ENCODE measurements around the gene INPP5K. TPM values are rescaled to one million over a fixed set of nuclear protein-coding genes. Genes with fewer than 3 reads are reported as not detected.
A peak's percentile ranks its signal among the peaks of the same experiment; 100 is the strongest.

INPP5K gene
- total RNA-seq, 1 experiment from 2014 or later = 41.9 TPM

DNA sequence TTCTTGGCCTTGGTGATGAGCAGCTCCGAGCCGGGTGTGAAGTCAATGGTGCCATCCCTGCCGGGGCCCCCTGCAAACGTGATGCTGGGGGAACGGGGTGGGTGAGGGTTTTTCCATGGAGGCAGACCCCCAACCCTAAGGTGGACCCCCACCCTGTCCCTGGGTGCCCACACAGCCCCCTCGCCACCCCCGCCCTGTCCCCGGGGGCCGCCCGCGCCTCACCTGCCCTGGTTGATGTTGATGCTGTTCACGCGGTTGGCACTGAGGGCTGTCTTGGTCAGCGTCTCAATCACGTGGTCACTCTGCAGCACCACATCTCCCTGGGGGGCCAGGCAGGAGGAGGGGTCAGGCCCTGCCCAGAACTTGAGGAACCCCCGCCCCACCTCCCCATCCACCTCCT lies 49.2 kb downstream of the INPP5K start:
- intact Hi-C loops (cut with micrococcal nuclease; ENCODE audit: unreplicated experiment) = no loop called here
- no peaks in the 10 kb centered on the region for H3K9me3 ChIP-seq (ENCODE audit: insufficient read depth, low read depth)
- CTCF ChIA-PET = no interaction called here

GRCh38 chr17:1464186-1464585 lies 52.2 kb downstream of the INPP5K start:
- intact Hi-C loops (cut with micrococcal nuclease; ENCODE audit: unreplicated experiment) = no loop called here
- Histone ChIP-seq H3K4me3 (no peak overlapping the region), H3K27ac (no peak overlapping the region), H3F3A (ENCODE audit: insufficient read depth, low read depth) (peaks cover 42% of the 10 kb centered on the region; the same call in 1 of the 2 replicates), H2AFZ (no peak overlapping the region), H3K79me2 (ENCODE audit: low read depth) (no peaks in the 10 kb centered on the region), H3K36me3 (ENCODE audit: low read depth) (peaks cover 12% of the 10 kb centered on the region), H3K9me3 (ENCODE audit: insufficient read depth, low read depth) (no peaks in the 10 kb centered on the region), H3K4me2 (no peak overlapping the region), H3K27me3 (ENCODE audit: insufficient read depth, low read depth) (no peaks in the 10 kb centered on the region), H3K4me1 (replicated peaks; ENCODE audit: insufficient read depth) (peaks cover 13% of the 10 kb centered on the region), H3K9me2 (ENCODE audit: insufficient read depth) (no peaks in the 10 kb centered on the region), H4K20me1 (ENCODE audit: insufficient read depth) (no peaks in the 10 kb centered on the region)
- TF ChIP-seq, protein P1, sequence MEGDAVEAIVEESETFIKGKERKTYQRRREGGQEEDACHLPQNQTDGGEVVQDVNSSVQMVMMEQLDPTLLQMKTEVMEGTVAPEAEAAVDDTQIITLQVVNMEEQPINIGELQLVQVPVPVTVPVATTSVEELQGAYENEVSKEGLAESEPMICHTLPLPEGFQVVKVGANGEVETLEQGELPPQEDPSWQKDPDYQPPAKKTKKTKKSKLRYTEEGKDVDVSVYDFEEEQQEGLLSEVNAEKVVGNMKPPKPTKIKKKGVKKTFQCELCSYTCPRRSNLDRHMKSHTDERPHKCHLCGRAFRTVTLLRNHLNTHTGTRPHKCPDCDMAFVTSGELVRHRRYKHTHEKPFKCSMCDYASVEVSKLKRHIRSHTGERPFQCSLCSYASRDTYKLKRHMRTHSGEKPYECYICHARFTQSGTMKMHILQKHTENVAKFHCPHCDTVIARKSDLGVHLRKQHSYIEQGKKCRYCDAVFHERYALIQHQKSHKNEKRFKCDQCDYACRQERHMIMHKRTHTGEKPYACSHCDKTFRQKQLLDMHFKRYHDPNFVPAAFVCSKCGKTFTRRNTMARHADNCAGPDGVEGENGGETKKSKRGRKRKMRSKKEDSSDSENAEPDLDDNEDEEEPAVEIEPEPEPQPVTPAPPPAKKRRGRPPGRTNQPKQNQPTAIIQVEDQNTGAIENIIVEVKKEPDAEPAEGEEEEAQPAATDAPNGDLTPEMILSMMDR (conservative IDR thresholded peaks at IDR 0.05) = no peak
- TF ChIP-seq EZH2 (IDR thresholded peaks at IDR 0.05; ENCODE audit: low read depth) = no peak
- BruUV-seq (replicated peaks) = no TSS peak
- ChIA-PET POLR2A (ENCODE audit: unreplicated experiment) (no interaction called here), CTCF (no interaction called here)
- no peak for DNase-seq

More for the DNA sequence above, 49.2 kb downstream of the INPP5K start:
- DNase-seq = no peak
- peaks cover 12% of the 10 kb centered on the region for H3K36me3 ChIP-seq (ENCODE audit: low read depth)
- no TSS peak for BruUV-seq (replicated peaks)
- POLR2A ChIA-PET (ENCODE audit: unreplicated experiment) = no interaction called here
- no peaks in the 10 kb centered on the region for H3K9me2 ChIP-seq (ENCODE audit: insufficient read depth)
- H3K4me3 ChIP-seq = no peak overlapping the region
- peaks cover 23% of the 10 kb centered on the region; the same call in 1 of the 2 replicates for H3F3A ChIP-seq (ENCODE audit: insufficient read depth, low read depth)
- no peaks in the 10 kb centered on the region for H3K4me1 ChIP-seq (replicated peaks; ENCODE audit: insufficient read depth)
- no peaks in the 10 kb centered on the region for H3K27me3 ChIP-seq (ENCODE audit: insufficient read depth, low read depth)
- no peaks in the 10 kb centered on the region for H3K79me2 ChIP-seq (ENCODE audit: low read depth)
- no peak overlapping the region for H2AFZ ChIP-seq
- TF ChIP-seq, protein P1 (conservative IDR thresholded peaks at IDR 0.05) = no peak
- TF ChIP-seq EZH2 (IDR thresholded peaks at IDR 0.05; ENCODE audit: low read depth) = no peak
- H3K4me2 ChIP-seq = no peak overlapping the region
- H3K27ac ChIP-seq = no peak overlapping the region
- no peaks in the 10 kb centered on the region for H4K20me1 ChIP-seq (ENCODE audit: insufficient read depth)

DNA sequence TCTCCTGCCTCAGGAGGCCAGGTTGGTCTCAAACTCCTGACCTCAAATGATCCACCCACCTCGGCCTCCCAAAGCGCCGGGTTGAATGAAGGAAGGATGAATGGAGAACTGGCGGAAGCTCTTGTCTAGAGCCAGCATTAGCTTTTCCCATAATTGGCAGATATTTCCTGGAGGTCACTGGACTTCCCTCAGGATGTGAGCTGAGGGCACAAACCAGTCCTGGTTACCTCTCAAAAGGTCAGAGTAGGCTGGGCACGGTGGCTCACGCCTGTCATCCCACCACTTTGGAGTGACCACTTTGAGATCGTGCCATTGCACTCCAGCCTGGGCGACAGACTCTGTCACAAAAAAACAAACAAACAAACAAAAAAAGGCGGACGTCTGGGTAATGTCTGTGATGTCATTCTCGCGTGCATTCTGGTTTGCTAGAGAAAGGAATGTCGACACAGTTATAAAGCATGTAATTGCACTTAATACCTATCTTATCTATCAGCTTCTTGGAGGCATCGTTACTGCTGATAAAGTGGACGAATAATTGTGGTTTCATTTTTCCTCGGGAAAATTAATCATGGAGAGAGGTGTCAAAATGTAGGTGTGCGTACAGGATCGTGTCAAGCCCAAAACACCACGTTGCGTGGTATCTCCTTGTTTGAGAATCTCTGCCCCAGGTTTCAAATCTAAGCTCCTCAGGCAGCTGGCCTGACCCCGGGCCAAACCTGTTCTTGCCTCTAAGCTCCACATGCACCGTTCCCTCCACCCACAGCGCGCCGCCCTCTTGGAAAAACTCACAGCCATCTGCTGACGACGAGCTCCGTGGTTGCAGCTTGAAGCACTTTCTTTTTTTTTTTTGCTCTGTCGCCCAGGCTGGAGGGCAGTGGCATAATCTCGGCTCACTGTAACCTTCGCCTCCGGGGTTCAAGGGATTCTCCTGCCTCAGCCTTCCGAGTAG lies 54.0 kb downstream of the INPP5K start:
- TF ChIP-seq, protein P1 (conservative IDR thresholded peaks at IDR 0.05) = no peak
- TF ChIP-seq EZH2 (IDR thresholded peaks at IDR 0.05; ENCODE audit: low read depth) = no peak
- POLR2A ChIA-PET (ENCODE audit: unreplicated experiment) = interaction anchor here (0.5 to 0.7 kb wide), 4 partner anchors 14 to 97 kb away, joined by 3 to 4 read pairs (median 3); no protein-coding TSS in a partner anchor
- Histone ChIP-seq H3K27ac (no peak overlapping the region), H3K9me2 (ENCODE audit: insufficient read depth) (no peaks in the 10 kb centered on the region), H4K20me1 (ENCODE audit: insufficient read depth) (no peaks in the 10 kb centered on the region), H3K9me3 (ENCODE audit: insufficient read depth, low read depth) (no peaks in the 10 kb centered on the region), H3K4me3 (no peak overlapping the region), H3K79me2 (ENCODE audit: low read depth) (no peaks in the 10 kb centered on the region), H3K4me2 (no peak overlapping the region), H3F3A (ENCODE audit: insufficient read depth, low read depth) (peaks cover 42% of the 10 kb centered on the region; the same call in 1 of the 2 replicates), H3K4me1 (replicated peaks; ENCODE audit: insufficient read depth) (peaks cover 13% of the 10 kb centered on the region), H3K36me3 (ENCODE audit: low read depth) (peaks cover 9% of the 10 kb centered on the region; the same call in 1 of the 2 replicates), H3K27me3 (ENCODE audit: insufficient read depth, low read depth) (no peaks in the 10 kb centered on the region), H2AFZ (no peak overlapping the region)
- intact Hi-C loops (cut with micrococcal nuclease; ENCODE audit: unreplicated experiment) = no loop called here
- CTCF ChIA-PET = no interaction called here
- BruUV-seq (replicated peaks) = TSS peak; percentile 31
- DNase-seq = no peak

Data from PC-9 (cell line).